ENCODE data around the gene USP7. TPM values are rescaled to one million over a fixed set of nuclear protein-coding genes. Genes with fewer than 3 reads are reported as not detected.

USP7 gene
- total and polyA plus RNA-seq, 10 of the 15 experiments (the other 5 are each of a cell fraction or from before 2014, with no cell fraction given) = 16.2 to 133 (median 60.5) TPM

DNA sequence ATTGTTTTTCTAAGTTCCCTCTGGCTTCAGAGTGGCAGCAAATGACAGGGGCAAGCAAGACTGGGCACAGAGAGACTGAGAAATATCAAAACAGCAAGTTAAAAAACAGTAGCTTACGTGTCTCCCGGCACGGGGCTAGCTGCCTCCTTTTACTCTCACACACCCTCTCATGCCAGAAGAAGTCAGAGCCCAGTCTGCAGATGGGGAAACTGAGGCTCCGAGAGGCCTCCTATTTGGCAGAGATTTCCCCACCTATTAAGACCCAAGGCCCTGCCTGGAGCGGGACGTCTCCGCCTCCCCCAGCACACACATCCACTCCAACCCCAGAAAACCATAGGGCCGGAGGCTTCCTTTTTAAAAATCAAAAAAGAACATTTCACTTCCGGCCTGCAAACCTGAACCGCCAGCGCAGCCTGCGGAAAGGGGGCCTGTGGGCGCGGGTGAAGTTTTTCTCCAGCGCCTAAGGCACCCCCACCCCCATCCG lies 95.7 kb downstream of the USP7 start:
- peak overlapping the region; percentile 95 for H3K4me3 ChIP-seq
- no peaks in the 10 kb centered on the region; the same call in 2 of the 3 replicates for H3K9me3 ChIP-seq (replicated peaks; ENCODE audit: control insufficient read depth, insufficient read depth, low read length)
- peak overlapping the region; percentile 90 for H3K27ac ChIP-seq (ENCODE audit: control insufficient read depth, insufficient read depth)
- ChIA-PET CTCF (interaction anchor here (1.1 to 3.1 kb wide), 3 partner anchors 12 to 29 kb away, joined by 4 to 30 read pairs (median 5); no protein-coding TSS in a partner anchor), RAD21 (ENCODE audit: unreplicated experiment) (interaction anchor here (0.6 to 3.9 kb wide), 9 partner anchors 11 to 300 kb away, joined by 3 to 44 read pairs (median 5); partner anchors contain the start of genes HAPSTR1 and LITAFD), SMC1A (ENCODE audit: uncharacterized antibody, unreplicated experiment) (interaction anchor here (0.8 to 3.1 kb wide), 4 partner anchors 13 to 260 kb away, joined by 3 to 11 read pairs (median 4); no protein-coding TSS in a partner anchor), POLR2A (interaction anchor here (0.6 to 2.2 kb wide), 8 partner anchors 21 to 224 kb away, joined by 3 to 8 read pairs (median 4); partner anchors contain the start of genes HAPSTR1 and TMEM186)
- ATAC-seq (no peak), FAIRE-seq (no peak), DNase-seq (ENCODE audit: low read depth, low spot score) (no peak)
- peaks cover 3 to 12% of the 10 kb centered on the region in 2 experiments; a peak in 2 of 4 replicates for H3K36me3 ChIP-seq (ENCODE audit: control insufficient read depth in 2 of 2, insufficient read depth in 2 of 2, low read length in 1 of 2)
- WGBS (ENCODE audit: insufficient coverage, insufficient replicate concordance, low lambda C conversion rate, missing lambda C conversion rate) = under 1% methylated on average over 10 of the region's 16 CpGs
- peak overlapping the region; percentile 94 for H3K4me2 ChIP-seq (ENCODE audit: control insufficient read depth, insufficient read depth)
- peaks cover 32% of the 10 kb centered on the region for H3K4me1 ChIP-seq (ENCODE audit: control insufficient read depth, insufficient read depth, low read length)
- peak overlapping the region; percentile 26; the same call in 1 of the 2 replicates for H2AFZ ChIP-seq (ENCODE audit: control insufficient read depth, low read depth, low read length)
- peaks cover 53% of the 10 kb centered on the region for H3K79me2 ChIP-seq (ENCODE audit: control insufficient read depth, insufficient read depth, low read length)
- intact Hi-C loops (cut with micrococcal nuclease; ENCODE audit: unreplicated experiment) = loop anchor here (1.0 kb wide), 1 partner anchor 71 kb away; the partner anchor contains the start of genes PMM2 and TMEM186
- peak overlapping the region; percentile 95 for H3K9ac ChIP-seq (ENCODE audit: control insufficient read depth, insufficient read depth, low read length)
- 0 out of 2 replicates have a peak, but pooled peaks have one; percentile 29 for TF ChIP-seq PML (IDR thresholded peaks at IDR 0.05; ENCODE audit: low read length)
- TF ChIP-seq RUNX3 (IDR thresholded peaks at IDR 0.05; ENCODE audit: low read length) = peak; percentile 29; the same call in 1 of the 2 replicates
- no peak for TF ChIP-seq RB1 (IDR thresholded peaks at IDR 0.05; ENCODE audit: borderline replicate concordance)
- 0 out of 2 replicates have a peak, but pooled peaks have one; percentile 15 for TF ChIP-seq BCL11A (IDR thresholded peaks at IDR 0.05; ENCODE audit: low read depth, low read length)
- H3K27me3 ChIP-seq (replicated peaks in 1 of 2; ENCODE audit: control insufficient read depth in 2 of 2, insufficient read depth in 2 of 2, low read length in 1 of 2) = no peaks in the 10 kb centered on the region
- 0 out of 2 replicates have a peak, but pooled peaks cover 3% of the 10 kb centered on the region for H4K20me1 ChIP-seq (ENCODE audit: control insufficient read depth, insufficient read depth)
- BruUV-seq (replicated peaks) = TSS peak; percentile 75
- in situ Hi-C loops (cut with MboI) = no loop called here

Measured in GM12878 (cell line).